ENCODE results near the gene FBXO34.

DNA sequence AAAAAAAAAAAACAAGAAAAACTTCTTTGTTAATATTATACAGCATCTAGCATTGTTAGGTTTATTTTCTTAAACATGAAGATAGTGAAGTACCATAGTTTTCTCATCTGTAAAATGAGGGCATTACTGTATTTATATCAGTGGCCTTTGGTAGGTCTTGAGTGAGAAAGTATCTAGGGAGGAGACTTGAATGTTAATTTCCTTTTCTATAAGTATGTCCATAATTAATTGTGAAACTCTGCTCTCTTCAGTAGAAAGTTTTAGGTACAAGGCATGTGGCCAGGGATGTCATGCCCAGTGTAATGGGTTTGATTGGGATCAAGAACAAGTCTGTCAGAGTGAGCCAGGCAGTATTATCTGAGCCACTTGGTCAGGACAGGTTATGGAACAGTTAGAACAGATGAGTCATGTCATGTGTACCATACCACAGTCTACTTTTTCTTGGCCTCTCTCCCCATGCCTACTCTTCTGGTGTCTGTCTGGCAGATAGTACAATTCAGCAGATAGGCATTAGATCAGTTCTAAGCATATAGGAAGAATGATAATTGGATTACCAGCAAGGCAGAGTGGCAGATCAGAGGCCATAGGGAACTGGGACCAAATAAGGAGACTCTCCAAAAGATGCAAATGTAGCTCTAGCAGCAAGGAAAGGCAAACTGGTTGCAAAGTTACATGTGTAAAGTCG lies 30.4 kb downstream of the FBXO34 start:
- TF ChIP-seq YY1 (IDR thresholded peaks at IDR 0.05; ENCODE audit: borderline replicate concordance in 1 of 3, control insufficient read depth in 1 of 3, extremely low read depth in 1 of 3, insufficient read depth in 3 of 3, insufficient read length in 1 of 3, insufficient replicate concordance in 2 of 3, low read depth in 1 of 3, low read length in 2 of 3) (no peak), GTF2F1 (IDR thresholded peaks at IDR 0.05; ENCODE audit: low read depth, low read length) (no peak), CTCF (IDR thresholded peaks at IDR 0.05 in 2 of 3, conservative IDR thresholded peaks at IDR 0.05 in 1 of 3; ENCODE audit: insufficient read depth in 2 of 3, low read depth in 1 of 3, low read length in 3 of 3) (no peak), TCF3 (CRISPR knock-in tag; IDR thresholded peaks at IDR 0.05) (no peak), JUND (IDR thresholded peaks at IDR 0.05; ENCODE audit: borderline replicate concordance, low read depth, low read length) (peak; percentile 63; the same call in 1 of the 2 replicates), JUND (tag; IDR thresholded peaks at IDR 0.05; ENCODE audit: borderline replicate concordance, low read depth, low read length) (peak; percentile 69; the same call in 2 of the 3 replicates), BRD9 (IDR thresholded peaks at IDR 0.05; ENCODE audit: low read depth, partially characterized antibody) (no peak), TRIM24 (IDR thresholded peaks at IDR 0.05) (0 out of 4 replicates have a peak, but pooled peaks of 1 of the 2 experiments have one; percentile 18), PTRF (tag; IDR thresholded peaks at IDR 0.05) (no peak), BDP1 (IDR thresholded peaks at IDR 0.05; ENCODE audit: insufficient read depth, insufficient read length) (no peak), NR2F6 (CRISPR knock-in tag; IDR thresholded peaks at IDR 0.05) (no peak), ZNF274 (IDR thresholded peaks at IDR 0.05; ENCODE audit: borderline replicate concordance, low read depth, low read length) (no peak), ESRRA (IDR thresholded peaks at IDR 0.05; ENCODE audit: borderline replicate concordance, low read depth) (no peak), BCL6 (CRISPR knock-in tag; IDR thresholded peaks at IDR 0.05) (no peak)
- TF ChIP-seq, protein P1, sequence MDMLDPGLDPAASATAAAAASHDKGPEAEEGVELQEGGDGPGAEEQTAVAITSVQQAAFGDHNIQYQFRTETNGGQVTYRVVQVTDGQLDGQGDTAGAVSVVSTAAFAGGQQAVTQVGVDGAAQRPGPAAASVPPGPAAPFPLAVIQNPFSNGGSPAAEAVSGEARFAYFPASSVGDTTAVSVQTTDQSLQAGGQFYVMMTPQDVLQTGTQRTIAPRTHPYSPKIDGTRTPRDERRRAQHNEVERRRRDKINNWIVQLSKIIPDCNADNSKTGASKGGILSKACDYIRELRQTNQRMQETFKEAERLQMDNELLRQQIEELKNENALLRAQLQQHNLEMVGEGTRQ (CRISPR knock-in tag; IDR thresholded peaks at IDR 0.05): no peak
